HT1080 (cell line): ENCODE results near the gene PCYT2. TPM values are rescaled to one million over a fixed set of nuclear protein-coding genes. Genes with fewer than 3 reads are reported as not detected.

ENCODE experiments used
- DNase-seq: peaks from one replicate; pipeline ENCODE4 v3.0.0-alpha.2; 2015; ENCODE audit warnings: low read depth
- total RNA-seq: library from RNA; depleted of rRNA; stranded (reverse); fragments of >200 nt; shearing (Covaris generic); gene quantifications from 2 replicates; pipeline ENCODE4 v1.2.3, GENCODE V29; 2014

Gene PCYT2
- total RNA-seq, 1 experiment from 2014 or later, result 34.8 TPM

DNA sequence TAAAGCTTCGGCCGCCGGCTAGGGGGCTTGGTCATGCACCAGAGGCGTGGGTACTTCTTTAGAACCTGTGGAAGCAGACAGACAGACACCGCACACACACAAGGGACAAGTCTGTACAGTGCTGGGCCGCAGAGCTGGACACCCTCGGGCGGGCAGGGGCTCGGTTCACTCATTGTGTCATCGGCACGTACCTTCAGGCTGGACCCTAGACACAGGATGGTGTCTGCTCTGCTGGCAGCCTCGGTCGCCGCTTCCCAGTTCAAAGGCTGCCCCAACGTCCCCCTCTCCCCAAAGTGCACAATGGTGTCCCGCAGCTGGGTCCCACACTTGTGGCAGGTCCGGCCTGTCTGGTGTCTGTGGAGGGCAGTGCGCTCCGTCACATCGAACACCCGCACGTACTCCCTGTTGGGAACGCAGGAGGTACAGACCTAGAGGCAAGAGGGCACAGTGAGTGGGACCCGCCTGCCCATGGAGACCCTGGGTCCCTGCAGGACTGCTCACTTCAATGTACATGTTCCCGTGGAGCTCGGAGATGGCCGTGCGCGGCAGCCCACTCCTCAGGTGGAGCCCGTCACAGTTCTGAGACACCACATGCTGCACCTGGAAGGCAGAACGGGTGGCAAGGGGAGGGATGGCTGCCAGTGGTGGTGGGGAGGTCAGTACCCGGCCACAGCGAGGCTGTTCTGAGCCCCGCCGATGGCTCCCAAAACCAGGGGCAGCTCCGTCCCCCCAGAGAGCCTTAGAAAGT lies 3.1 kb upstream of the PCYT2 start:
- no peak for DNase-seq

DNA sequence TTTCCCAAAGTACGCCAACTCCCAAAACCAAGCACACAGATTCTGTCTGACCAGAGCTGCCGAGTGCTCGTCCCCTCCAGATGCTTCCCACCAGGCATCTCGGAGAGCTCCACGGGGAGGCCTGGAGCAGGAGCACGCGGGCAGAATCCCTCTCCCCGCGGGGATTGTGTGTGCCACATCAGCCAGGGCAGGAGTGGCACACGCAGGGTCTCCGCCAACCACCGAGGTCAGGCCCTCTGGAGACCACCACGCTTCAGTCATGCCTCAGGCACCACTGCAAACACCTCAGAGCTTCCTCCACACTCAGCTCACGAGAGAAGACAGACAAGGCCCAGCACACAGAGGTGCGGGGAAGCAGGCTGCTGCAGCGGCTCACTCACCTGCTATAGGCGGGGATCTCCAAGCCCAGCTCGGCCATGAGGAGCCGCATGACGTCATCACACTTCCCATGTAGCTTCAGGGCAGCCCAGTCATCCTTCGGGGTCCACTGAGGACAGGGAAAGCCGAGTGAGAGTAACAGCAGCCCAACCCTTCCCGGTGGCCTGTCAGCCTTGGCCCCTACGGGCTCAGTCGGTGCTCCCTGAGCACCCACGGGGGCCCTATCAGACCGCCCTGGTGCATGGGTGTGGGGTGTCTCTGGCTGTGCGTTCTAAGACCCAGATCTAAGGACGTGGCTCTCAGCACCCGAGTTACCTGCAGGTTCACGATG lies 2.3 kb upstream of the PCYT2 start:
- DNase-seq, result no peak

DNA sequence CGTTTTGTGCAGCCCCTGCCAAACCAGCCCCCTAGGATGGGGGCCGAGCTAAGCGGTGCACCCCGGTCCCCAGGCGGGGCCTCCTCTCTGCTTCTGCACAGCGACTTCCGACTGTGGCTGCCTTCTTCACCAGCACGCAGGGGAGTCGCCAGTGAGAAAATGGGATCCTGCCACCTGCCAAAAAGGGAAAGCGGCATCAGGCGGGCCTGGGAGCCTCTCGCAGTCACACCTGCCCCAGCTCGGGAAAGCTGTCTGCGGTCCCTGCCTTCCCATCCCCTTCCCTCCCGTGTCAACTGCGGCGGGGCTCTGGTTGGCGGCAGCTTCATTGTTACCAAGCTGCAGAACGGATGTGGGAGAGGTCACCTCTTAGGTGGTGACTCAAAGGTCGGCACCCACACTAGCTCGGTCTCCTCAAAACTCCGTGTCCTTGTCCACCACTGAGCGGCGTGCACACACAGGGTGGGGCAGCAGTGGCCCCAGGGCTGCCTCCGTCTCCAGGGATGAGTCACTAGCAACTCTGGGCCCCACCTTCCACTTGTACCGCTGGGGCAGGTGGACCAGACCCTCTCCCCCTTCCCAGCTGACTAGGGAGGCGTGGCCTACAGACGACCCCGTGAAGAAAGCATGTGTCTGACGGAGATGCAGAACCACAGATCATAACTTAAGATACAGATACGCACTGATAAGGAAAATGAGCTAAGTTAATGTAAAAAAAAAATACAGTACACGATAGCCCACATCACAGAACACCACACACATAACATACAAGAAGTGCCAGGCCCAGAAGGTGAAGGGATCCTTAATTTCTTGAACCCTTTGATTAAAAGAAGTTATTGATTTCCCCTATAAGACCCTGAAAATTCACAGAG lies 1.5 kb upstream of the PCYT2 start:
- DNase-seq, result no peak

DNA sequence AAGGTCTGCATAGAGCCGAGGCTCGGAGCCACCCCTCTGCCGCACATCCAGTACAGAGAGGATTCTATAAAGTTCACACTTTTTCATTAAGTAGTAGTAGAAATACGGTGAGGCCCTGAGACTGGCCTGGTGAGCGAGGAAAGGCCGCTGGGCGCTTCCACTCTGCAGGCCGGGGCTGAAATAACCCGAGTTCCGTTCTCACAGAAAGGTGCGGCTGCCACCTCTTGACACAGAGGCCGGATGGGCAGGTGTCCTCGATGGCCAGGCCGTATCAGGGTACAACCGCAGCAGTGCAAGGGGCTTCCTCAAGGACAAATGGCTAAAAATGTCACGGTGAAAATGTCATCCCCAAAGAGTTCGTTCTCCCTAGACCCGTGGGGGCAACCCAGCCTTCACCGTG lies 770 bp upstream of the PCYT2 start:
- no peak for DNase-seq

DNA sequence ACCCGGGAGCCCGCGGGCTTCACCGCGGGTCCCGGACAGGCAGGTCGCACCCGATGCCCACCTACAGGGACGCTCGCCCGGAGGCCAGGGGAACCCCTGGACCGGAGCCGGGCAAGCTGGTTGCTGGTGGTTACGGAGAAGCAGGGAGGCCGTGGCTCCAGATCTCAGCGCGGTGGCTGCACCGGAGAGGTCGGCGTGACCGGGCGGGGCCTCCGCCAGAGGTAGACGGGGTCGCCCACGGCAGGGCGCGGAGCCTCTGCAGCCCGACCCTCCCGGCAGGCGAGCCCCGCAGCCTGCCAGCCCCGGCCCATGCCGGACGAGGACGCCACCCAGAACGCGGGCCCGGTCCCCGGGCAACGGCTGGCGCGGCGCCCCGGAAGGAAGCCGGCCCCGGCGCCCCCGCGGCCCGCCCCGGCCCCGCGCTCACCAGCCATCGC lies 341 bp downstream of the PCYT2 start:
- DNase-seq, result no peak

DNA sequence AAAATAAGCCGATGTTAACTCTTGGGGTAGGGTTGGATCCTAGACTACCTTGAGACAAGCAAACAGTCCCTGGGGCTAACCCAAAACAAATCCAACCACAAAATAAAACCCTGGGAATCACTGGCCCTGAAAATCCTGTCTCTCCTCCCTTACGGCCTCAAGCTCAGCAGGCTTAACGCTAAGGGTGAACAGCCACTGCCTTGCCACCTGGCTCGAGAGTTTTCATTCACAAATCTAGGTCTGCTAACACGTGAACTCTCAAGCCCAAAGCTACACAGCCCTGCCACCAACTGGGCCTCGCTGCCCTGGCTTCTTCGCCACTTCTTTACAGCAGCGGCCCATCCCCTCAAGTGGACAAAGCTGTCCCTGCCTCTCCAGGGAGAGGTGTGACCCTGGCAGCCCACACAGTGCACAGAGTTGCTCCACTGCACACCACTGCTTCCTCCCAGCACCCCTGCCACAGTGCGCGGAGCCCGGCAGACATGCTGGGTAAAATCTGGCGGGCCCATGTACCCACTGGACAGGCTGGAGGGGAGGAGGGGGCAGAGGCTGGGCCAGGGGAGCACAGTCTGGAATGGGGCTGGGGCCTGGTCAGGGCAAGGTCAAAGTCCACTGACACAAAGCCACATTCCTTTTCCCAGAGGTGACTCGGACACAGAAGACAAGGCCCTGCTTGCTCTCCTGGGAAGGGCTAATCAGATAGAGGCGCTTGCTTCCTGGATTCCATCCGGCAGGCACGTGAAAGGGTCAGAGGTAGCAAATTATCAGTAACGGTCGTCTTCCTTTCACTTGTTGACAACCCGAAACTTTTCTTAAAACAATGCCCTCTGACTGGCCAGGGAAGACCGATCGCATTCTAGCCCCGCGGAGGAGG lies 996 bp downstream of the PCYT2 start:
- DNase-seq, result no peak

DNA sequence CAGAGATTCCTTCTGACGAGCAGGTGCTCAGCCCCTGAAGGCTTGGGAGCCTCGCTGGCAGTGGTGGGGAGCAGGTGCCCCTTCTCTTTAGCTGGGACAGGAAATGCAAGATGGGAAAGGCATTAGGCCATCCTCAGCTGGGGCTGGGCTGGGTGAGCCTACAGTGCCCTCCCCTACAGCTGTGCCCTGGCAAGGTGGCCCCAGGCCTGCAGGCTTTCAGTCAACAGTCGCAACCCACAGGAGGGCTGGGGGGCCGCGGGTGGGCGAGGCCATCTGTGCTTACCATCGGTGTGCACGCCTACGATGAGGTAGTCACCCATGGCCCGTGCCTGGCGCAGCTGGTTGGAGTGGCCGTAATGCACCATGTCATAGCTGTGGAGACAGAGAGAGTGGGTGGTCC lies 2.0 kb downstream of the PCYT2 start:
- DNase-seq, result no peak

DNA sequence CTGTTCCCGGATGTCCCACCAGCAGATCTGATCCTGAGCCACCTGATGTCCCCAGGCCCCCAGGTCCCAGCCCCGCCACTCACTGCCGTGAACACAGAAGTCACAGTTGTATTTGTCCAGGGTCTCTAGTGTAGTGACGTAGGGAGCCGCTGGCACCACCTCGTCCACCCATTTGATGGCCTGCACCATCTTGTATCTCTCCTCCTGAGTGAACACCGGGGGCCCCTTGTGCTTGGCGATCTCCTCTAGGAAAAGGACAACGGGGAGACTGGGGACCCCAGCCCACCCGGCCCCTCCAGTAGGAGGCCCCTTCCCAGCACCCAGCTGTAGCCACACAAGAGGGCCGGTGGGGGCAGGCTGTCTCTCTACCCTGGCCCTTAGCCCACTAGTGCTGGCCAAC lies 2.4 kb downstream of the PCYT2 start:
- DNase-seq, result no peak

DNA sequence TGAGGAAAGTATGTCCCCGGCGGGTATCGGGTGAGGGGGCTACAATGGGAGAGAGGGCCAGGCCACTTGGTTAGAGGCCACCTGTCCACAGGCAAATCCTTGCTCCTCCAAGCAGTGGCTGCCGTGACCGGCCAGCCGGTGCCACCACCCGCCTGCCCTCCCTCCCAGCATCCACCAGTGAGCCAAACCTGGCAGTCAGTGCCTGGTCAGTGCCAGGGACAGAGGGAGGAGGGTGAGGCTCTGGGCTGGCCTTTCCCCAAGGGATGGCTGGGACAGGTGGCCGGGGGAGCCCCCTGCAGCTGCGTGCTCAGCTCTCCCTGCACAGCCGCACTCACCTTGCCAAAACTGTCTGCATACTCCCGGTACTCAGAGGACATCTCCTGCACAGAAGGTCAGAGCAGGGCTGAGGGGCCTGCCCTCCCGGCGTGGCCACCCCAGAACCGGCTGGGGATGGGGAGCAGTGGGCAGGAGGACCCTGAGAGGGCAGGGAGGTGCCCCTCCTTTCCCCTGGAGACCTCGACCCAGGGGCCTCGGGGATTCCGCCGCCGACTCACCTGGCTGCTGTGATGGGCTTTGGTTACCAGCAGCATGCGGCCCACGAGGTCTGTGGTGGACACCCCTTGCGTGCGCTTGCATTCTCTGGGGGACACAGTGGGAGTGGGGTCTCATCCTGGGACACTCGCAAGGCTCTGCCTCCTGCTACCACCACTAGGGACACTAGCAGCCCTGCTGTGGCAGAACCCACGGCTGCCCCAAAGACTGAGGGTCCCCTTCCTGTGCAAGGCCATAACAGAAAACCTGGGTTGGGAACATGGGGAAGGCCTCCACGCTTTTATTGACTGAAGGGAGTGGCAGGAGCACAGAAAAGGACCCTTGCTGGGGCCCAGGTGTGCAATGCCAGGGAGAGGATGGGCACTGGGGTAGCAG lies 3.7 kb downstream of the PCYT2 start:
- no peak for DNase-seq

DNA sequence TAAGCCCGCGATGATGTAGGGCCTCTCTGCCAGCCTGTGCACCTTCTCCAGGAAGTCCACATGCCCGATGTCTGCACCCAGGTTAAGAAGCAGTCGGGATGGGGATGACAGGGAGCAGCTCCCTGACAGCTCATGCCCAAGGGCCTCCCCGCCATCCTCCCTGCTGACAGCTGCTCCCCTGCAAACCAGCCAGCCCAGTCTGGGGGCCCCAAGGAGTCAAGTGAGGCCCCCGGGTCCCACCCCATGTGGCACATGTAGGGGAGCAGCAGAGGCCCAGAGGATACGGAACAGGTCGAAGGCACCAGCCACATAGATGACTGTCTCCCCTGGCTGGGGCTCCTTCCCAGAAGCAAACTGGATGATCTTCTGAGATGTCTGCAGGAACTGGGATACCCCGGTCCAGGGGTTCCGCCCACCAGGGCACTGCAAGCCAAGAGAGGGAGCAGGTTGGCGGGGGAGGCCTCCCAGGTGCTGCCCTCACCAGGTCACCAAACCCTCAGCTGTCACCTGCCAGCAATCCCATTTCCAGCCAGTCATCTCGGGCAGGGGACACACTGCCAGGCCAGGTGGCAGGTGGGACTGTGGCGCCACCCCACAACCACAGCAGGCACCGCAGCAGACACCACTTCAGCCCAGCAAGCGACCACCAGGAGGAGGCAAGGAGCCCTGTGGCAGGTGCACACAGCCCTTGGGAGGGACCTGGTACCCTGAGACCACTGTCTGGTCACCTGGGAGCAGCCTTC lies 4.6 kb downstream of the PCYT2 start:
- DNase-seq, result no peak

DNA sequence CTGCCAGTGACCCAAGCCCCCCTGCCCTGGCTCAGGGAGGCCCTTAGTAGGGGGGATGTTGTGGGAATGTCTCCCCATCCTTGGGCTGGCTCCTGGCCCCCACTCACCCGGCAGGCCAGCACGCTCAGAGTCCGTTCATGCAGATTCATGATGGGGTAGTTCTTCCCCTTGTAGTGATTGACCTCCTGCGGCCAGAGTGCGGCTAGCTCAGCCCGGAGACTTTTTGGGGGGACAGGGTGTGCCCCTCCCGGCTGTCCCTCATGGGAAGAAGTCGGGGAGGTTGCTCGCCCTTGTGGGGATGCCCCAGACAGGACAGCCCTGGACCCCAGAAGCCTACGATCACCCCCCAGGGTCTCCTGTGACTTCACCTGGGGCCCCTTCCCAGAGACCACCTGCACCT lies 5.2 kb downstream of the PCYT2 start:
- DNase-seq, result no peak

DNA sequence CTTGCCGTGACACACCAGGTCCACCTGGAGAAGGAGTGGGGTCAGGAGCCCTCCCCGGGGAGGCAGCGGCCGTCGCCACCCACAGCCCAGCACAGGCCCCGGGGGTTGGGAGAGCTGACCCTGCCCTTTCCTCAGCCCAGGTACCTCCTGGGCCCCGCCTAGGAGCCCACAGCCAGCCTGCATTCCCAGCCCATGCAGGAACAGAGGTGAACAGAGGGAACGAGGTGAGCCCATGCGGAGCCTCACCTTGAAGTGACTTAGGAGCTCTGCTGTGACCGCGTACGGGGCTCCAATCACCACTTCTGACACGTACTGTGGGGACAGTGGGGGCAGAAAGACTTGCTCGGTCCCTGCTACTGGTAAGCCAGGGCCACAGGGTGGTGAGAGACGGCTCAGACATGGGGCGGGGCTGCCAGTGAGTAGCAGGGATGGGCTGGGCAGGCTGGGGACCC lies 5.7 kb downstream of the PCYT2 start:
- no peak for DNase-seq

DNA sequence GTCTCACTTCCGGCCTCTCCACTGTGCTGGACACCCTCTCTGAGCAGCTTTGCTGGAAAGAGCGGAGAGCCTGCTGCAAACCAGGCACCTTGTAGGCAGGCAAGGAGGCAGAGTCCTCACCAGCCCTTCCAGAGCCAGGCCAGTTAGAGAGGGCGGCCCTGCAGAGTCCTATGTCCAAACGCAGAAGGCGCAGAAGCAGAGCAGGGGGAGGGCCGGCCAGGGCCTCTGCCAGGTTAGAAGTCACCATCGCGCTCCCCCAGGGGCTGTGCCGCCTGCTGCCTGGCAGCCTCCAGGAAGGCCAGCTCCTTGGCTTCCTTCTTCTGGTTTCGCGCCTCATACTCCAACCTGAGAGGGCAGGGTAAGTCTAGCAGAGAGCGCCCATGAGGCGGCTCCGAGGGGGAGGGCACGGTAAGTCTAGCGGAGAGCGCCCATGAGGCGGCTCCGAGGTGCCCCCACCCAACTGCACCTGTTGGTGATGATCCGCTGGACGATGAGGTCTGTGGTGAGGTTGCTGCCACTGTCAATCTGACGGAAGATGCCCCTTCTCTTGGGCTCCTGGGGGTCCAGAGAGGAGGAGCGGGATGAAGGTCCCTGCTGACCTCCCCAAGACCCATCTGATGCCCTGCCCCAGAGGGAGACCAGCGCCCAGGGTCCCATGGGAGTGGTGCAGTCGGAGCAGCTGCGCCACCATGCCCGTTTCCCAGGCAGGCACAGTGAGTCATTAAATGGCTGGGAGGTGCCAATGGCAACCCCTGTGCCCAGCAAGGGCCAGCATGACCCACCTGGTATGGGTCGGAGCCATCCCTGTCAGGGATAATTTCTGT lies 6.4 kb downstream of the PCYT2 start:
- no peak for DNase-seq

DNA sequence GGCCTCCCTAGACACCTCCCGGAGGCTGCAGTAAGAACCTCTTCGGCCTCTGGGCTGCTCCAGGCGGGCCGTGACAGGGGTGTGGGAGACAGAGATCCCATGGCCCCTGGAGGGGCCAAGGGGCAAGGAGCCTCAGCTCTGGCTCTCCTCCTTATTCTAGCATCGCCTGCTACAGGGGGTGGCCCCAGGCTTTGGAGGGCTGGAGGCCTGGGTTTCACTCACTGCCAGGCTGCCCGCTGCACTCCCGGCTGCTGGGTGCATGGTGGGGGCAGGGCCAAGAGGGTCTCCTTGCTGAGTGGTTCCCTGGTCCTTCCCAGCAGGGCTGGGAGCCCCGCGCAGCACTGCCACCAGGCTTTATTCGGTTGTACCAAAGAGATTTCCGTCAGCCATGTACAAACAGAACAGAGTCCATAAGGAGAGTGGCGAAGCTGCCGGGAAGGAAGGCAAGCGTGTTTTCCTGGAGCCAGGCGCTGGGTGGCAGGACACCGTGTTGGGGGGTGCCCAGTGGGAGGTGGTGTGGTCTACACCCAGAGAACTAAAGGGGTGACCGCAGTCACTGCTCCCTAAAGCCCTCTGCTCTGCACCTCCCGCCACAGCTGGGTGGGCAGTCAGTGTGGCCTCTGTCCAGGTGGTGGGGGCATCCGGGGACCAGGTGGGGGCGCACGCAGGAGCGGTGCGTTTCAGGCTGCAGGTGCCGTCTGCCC lies 7.2 kb downstream of the PCYT2 start:
- no peak for DNase-seq

DNA sequence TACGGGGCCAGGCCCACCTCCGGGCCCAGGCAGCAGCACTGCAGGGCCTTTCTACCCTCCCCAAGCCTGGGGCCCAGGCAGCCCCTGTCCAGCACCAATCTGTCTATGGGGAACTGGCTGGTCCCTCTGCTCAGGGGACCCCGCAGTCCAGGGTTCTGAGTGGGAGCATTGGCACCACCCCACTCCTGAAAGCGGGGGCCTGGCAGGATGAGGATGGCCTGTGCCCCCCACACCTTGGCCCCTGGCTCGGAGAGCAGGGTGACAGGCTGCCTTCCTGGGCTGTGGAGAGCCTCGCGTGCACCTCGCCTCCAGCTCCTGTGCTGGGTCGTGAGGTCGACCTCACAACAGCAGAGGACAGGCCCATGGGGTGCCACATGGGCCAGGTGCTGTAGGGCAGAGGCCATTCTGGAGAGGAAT lies 7.8 kb downstream of the PCYT2 start:
- DNase-seq, result no peak

DNA sequence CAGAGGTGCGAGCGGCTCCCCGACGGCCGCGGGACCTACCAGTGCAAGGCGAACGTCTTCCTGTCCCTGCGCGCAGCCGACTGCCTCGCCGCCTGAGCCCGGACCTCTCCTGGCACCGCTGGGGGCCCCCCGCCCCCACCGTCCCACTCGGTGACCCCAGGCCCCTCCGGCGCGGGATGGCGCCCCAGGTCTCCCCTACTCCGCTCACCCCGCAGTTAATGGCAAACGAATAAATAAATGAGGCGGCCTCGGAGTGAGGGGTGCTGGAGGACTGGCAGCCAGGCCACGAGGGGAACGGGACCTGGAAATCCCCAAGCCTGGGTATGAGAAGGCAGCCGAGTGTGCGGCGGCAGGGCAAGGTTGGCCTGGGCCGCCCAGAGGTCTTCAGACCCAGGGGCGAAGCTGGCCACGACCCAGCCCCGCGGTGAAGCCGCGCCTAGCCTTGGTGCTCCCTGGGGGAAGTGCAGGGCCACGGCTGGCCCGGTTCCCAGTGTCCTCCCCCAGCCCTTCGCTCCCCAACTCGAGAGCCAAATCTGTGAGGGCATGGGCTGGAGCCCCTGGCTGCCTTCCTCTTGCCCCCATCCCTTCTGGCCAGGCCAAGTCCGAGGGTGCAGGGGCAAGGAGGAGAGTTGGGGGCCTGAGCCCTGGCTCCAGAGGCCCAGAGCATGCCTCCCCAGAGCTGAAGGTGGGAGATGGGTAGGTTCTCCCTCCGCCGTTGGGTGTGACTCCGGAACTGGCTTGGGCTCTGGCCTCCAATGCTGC lies 8.4 kb downstream of the PCYT2 start:
- no peak for DNase-seq
